Pons (tissue), 1 donor: ENCODE data around the gene BICC1.
"Not testable (repeated sequence)": the region's sequence is repeated elsewhere in the genome, so short reads cannot be mapped to it uniquely, and the experiment has no call there.

Experiments used
- DNase-seq: peaks from one replicate; pipeline ENCODE4 v3.0.0-alpha.2; 2016; ENCODE audit warnings: low spot score

Gene BICC1

DNA sequence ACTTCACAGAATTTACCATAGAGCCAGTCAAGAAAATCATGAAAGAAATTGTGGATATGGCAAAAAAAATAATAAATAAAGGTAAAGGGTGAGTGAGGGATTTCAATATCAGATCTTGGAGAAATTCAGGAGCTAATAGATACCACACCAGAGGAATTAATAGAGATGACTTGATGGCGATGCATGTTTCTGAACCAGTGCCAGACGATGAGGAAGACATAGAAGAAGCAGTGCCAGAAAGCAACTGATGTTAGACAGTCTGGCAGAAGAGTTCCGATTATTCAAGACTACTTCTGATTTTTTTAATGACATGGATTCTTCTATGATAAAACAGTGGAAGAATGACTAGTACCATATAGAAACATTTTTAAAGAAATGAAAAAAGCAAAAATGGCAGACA, 314.7 kb downstream of the BICC1 start:
- no peak for DNase-seq

DNA sequence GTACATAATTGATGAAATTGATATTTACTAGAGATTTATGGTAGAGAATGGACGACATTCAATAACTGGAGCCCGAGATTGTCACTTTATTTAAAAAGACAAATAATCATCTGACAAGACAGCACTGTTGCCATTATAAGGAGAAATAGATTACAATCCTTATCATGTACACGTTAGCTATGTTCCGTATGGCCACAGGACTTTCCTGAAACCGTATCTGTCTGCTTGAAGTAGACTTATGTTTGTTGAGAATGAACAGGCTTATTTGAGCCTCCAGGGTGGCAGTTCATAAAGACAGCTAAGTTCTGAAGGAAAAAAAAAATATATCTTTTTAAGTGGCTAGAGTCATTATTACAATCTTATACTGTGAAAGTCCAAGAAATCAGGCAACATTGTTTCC, 317.2 kb downstream of the BICC1 start:
- DNase-seq: no peak

GRCh38 chr10:58830697-58831096, 318.0 kb downstream of the BICC1 start:
- DNase-seq: no peak

DNA sequence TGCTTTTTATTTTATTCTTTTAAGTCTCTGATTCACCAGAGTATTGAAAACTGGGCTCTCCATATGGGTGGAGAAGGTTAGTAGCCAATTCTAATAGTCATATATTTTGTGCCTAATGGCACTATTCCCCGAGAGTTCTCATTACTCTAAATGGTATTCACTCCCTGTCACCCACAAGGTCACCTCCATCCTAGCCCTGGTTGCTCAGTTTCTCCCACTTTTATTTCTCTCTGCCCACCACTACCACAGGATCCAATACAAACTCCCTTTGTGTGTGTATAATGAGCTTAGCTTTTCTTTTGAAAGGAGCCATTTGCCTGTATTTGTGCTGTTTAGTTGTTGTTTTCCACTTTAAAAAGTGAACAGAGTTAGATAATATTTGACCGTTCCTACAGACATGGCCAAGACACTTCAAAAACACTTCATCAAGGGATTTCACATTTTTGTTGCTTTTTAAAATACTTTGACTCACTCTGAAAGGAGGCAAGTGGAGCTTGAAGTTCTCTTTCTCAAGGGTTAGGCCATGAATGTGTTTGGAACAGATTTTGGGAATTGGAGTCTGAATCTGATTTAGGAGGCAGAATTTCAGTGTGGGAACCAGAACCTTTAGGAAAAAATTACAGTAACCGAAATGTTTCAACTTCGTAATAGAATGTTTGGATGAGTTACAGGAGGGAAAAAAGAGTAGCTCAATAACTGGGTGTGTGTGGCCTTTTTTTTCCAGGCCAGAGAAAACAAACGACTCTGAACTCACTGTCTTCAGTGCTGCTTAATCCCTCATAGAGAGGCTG, 321.3 kb downstream of the BICC1 start:
- DNase-seq: no peak

GRCh38 chr10:58836176-58836700, 323.6 kb downstream of the BICC1 start:
- no peak for DNase-seq

GRCh38 chr10:58836991-58837575, 324.4 kb downstream of the BICC1 start:
- no peak for DNase-seq

DNA sequence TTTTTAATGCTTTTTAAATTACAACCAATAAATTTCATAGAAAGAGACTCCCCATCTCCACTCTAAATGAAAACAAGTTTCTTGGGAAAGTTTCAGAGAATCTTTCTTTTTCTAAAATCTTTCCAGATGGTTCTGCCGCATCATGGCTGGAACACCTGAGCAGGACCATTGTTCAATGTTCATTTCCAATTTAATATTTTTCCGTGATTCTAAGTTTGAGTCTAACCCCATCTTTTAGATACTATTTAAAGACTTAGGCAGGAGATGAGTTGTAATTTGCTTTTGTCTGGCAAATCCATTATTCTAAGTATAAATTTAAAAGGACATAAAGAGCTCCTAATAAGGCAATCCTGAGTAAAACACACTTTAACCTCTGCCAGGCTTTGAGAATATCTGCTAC, 325.2 kb downstream of the BICC1 start:
- no peak for DNase-seq

GRCh38 chr10:58838561-58839208, 326.0 kb downstream of the BICC1 start:
- DNase-seq: no peak

GRCh38 chr10:58839771-58840170, 327.1 kb downstream of the BICC1 start:
- DNase-seq: no peak

- DNase-seq: no peak
These were observed 328.3 kb downstream of the BICC1 start for GRCh38 chr10:58840840-58841435.

DNA sequence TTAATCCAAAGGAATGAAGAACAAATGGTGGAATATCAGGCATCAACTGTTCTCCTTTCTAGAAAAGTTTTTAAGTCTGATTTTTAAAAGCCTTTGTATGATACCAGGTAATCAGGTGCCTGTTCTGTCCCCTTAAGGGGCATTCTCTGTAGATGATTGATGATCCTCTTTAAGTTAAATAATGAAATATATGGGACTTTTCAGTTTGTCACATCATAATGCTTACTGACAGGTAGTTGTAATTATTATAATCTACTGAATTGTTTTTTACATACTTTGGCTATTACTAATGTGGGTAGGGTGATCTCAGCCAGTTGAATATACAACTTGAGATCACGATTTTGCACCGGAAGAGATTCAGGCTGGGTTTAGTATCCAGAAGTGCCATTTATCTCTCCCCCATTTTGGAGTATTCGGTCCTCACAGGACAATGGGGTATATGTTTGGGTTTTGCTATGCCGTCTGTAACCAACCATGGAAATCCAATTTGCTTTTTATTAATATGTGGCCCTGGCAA, 330.2 kb downstream of the BICC1 start:
- DNase-seq: no peak

DNA sequence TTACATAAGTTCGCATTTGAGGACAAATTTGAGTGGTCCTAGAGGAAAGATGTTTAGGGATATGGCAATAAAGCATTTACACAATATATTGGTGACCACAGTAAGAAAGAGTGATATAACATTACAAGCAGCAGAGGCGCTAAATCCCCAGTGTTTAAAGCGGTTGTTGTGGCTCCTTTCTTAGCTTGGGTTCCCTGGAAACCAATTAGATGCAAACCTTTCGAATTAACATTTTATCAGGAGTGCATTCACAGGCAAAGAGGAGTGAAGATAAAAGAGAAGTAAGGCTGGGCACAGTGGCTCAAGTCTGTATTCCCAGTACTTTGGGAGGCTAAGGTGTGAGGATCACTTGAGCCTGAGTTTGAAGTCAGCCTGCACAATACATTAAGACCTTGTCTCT, 331.1 kb downstream of the BICC1 start:
- DNase-seq: no peak

DNA sequence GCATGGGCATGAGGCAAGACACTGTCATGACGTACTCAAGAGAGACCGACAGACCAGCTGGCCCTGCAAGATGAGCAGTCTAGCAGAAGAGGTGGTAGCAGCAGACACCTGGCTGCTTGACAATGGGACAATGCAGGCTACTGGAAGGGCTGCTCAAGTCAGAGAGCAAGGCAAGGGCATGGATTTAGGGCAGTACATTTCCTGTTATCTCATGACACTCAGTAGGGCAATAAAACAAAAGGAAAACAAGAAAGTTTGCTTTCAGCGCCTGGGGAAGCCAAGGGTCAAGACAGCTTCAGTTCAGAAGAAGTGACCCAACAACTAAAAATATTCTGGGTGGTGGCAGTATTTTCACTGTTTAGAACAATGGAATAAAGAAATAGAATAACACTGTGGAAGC, 332.0 kb downstream of the BICC1 start:
- DNase-seq: no peak

DNA sequence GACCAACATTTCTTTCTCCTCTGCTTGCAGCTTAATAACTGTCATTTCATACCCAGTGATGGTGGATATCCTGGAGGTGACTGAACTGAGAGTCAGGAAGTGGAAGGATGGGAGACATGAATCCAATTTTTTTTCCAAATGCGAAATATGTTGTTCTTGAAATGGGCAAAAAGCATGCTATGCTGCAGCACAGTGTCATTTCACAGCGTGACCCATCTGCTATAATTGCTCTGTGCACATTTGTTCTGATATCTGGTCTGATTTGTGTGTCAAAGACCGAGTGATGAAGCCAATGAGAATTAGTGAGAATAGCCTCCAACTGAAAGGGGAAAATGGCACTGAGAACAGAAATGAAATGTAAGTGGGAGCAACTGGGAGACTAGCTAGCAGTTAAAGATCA, 334.2 kb downstream of the BICC1 start:
- no peak for DNase-seq

DNA sequence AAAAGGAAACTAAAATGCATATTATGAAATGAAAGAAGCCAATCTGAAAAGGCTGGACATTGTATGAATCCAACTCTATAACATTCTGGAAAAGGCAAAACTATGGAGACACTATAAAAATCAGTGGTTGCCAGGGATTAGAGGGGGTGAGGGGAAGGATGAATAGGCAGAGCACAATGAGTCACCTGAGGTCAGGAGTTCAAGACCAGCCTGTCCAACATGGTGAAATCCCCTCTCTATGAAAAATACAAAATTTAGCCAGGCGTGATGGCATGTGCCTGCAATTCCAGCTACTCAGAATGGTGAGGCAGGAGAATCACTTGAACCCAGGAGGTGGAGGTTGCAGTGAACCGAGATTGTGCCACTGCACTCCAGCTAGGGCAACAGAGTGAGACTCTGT, 338.9 kb downstream of the BICC1 start:
- no peak for DNase-seq

- DNase-seq: no peak
These were observed 341.0 kb downstream of the BICC1 start for GRCh38 chr10:58853668-58854067.

GRCh38 chr10:58854811-58855210, 342.1 kb downstream of the BICC1 start:
- DNase-seq: no peak

DNA sequence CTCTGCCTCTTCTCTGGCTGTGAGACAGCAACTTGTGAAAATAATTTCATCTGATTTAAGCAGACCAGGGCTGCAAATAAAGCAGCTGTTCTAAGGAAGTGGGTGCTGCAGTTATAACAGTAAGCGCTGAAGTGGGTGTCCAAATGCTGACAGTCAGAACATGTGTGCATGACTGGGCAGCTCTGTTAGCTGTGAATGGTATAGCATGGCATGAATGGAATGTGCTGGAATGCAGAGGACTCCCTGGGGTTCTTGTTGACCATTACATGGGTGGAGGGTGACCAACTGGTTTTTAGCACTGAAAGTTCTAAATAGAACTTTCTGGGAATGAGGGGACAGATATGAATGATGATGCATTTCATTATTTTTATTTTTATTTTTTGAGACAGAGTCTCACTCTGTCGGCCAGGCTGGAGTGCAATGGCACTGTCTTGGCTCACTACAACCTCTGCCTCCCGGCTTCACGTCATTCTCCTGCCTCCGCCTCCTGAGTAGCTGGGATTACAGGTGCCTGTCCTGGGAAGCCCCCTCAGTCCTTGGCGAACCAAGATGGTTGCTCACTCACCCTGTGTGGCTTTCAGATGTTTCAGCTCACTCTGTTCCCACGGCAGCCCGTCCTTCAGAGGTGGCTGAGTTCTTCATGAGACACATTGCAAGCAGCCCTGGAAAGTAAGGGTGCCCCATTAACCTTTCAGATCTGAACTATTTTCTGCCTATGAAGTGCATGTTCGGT, 344.0 kb downstream of the BICC1 start:
- no peak for DNase-seq

DNA sequence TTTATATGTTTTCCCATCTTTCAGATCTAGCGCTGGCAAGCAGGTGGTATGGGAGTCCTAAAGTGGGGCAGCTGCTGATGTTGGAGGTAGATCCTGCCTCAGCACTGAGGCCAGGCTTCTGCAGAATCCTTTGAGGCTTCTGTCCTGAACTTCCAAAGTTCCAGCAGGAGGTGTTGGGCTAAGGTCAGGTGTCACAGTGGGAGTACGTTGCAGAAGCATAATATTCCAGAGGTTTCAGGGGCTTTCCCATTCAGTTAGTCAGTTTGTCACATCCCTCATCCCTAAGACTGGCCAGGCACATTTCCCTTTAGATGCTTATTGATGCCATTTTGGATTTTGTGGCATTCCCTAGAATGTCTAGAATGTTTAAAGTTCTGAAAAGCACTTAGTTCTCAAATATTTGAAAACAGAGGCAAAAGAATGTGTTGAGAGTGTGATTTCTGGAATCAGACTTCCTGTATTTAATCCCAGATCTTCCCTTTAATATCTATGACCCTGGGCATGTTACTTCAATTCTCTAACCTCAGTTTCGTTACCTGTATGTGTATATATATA, 344.7 kb downstream of the BICC1 start:
- DNase-seq: no peak

DNA sequence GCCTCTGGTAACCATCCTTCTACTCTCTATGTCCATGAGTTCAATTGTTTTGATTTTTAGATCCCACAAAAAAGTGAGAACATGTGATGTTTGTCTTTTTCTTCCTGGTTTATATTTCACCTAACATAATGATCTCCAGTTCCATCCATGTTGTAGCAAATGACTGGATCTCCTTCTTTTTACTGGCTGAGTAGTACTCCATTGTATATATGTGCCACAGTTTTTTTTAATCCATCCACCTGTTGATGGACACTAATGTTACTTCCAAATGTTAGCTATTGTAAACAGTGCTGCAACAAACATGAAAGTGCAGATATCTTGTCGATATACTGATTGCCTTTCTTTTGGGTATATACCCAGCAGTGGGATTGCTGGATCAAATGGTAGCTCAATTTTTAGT, 345.5 kb downstream of the BICC1 start:
- DNase-seq: not testable (repeated sequence)

- no peak for DNase-seq
These were observed 346.9 kb downstream of the BICC1 start for GRCh38 chr10:58859526-58859925.

DNA sequence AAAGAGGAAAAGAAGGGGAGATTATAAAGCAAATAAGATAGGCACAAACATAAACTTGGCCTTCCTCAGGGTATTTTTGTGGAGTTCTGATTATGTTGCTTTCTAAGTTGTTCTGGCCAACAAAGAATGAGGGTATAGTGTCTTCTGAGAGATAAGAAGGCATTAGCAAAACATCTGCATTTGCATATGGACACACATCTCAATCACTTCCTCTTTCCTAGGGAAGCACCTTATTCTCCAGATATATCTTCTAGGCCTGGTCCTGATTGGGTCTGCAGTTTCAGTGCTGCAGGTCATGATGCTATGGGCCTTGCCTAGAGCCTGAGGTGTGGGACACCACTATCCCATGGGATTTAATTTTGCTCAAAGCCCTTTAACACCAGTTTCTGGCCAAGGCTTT, 355.0 kb downstream of the BICC1 start:
- no peak for DNase-seq
